ENCODE measurements around the gene CRYBG3. TPM values are rescaled to one million over a fixed set of nuclear protein-coding genes. Genes with fewer than 3 reads are reported as not detected.
A peak's percentile ranks its signal among the peaks of the same experiment; 100 is the strongest.

The CRYBG3 gene
- total RNA-seq, 2 donors from 2014 or later: 13.4 to 29.2 TPM

- Histone ChIP-seq H3K27ac (no peak overlapping the region), H3K9me3 (no peaks in the 10 kb centered on the region), H3K36me3 (no peaks in the 10 kb centered on the region), H3K27me3 (replicated peaks; ENCODE audit: insufficient read depth) (no peaks in the 10 kb centered on the region), H3K4me3 (peak overlapping the region; percentile 93), H3K4me1 (ENCODE audit: control insufficient read depth in 1 of 2, low read depth in 2 of 2) (peaks cover 7 to 20% of the 10 kb centered on the region in 2 donors)
- ATAC-seq (ENCODE audit: insufficient number of reproducible peaks, low FRiP score, low read depth) (no peak), DNase-seq (ENCODE audit: low spot score) (no peak)
- TF ChIP-seq, protein P1, sequence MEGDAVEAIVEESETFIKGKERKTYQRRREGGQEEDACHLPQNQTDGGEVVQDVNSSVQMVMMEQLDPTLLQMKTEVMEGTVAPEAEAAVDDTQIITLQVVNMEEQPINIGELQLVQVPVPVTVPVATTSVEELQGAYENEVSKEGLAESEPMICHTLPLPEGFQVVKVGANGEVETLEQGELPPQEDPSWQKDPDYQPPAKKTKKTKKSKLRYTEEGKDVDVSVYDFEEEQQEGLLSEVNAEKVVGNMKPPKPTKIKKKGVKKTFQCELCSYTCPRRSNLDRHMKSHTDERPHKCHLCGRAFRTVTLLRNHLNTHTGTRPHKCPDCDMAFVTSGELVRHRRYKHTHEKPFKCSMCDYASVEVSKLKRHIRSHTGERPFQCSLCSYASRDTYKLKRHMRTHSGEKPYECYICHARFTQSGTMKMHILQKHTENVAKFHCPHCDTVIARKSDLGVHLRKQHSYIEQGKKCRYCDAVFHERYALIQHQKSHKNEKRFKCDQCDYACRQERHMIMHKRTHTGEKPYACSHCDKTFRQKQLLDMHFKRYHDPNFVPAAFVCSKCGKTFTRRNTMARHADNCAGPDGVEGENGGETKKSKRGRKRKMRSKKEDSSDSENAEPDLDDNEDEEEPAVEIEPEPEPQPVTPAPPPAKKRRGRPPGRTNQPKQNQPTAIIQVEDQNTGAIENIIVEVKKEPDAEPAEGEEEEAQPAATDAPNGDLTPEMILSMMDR (IDR thresholded peaks at IDR 0.05): no peak
Observed at GRCh38 chr3:97820780-97821179, 1.0 kb upstream of the CRYBG3 start.

- TF ChIP-seq, protein P1 (IDR thresholded peaks at IDR 0.05): no peak
- DNase-seq (ENCODE audit: low spot score): peak; percentile 2
- peak; percentile 35 for ATAC-seq (ENCODE audit: insufficient number of reproducible peaks, low FRiP score, low read depth)
Observed at GRCh38 chr3:97821287-97821773, 481 bp upstream of the CRYBG3 start.

GRCh38 chr3:97822359-97822775 lies 556 bp downstream of the CRYBG3 start:
- DNase-seq (ENCODE audit: low spot score) (no peak), ATAC-seq (ENCODE audit: insufficient number of reproducible peaks, low FRiP score, low read depth) (peak; percentile 12)
- no peaks in the 10 kb centered on the region for H3K9me3 ChIP-seq
- H3K27me3 ChIP-seq (replicated peaks; ENCODE audit: insufficient read depth): no peaks in the 10 kb centered on the region
- peaks cover 7 to 20% of the 10 kb centered on the region in 2 donors for H3K4me1 ChIP-seq (ENCODE audit: control insufficient read depth in 1 of 2, low read depth in 2 of 2)
- TF ChIP-seq, protein P1 (IDR thresholded peaks at IDR 0.05): no peak
- peak overlapping the region; percentile 93 for H3K4me3 ChIP-seq
- H3K27ac ChIP-seq: peak overlapping the region; percentile 84 to 88
- H3K36me3 ChIP-seq: no peaks in the 10 kb centered on the region

More at GRCh38 chr3:97821287-97821773, 481 bp upstream of the CRYBG3 start:
- Histone ChIP-seq H3K9me3 (no peaks in the 10 kb centered on the region), H3K36me3 (no peaks in the 10 kb centered on the region), H3K27me3 (replicated peaks; ENCODE audit: insufficient read depth) (no peaks in the 10 kb centered on the region), H3K4me1 (ENCODE audit: control insufficient read depth in 1 of 2, low read depth in 2 of 2) (peaks cover 7 to 20% of the 10 kb centered on the region in 2 donors), H3K27ac (peak overlapping the region; percentile 84 to 88), H3K4me3 (peak overlapping the region; percentile 93)

GRCh38 chr3:97823046-97824004 lies 1.5 kb downstream of the CRYBG3 start:
- TF ChIP-seq, protein P1 (IDR thresholded peaks at IDR 0.05): no peak
- Histone ChIP-seq H3K9me3 (no peaks in the 10 kb centered on the region), H3K36me3 (no peaks in the 10 kb centered on the region), H3K4me3 (peak overlapping the region; percentile 93), H3K4me1 (ENCODE audit: control insufficient read depth in 1 of 2, low read depth in 2 of 2) (peaks cover 7 to 20% of the 10 kb centered on the region in 2 donors), H3K27me3 (replicated peaks; ENCODE audit: insufficient read depth) (no peaks in the 10 kb centered on the region), H3K27ac (no peak overlapping the region)
- DNase-seq (ENCODE audit: low spot score) (no peak), ATAC-seq (ENCODE audit: insufficient number of reproducible peaks, low FRiP score, low read depth) (no peak)

DNA sequence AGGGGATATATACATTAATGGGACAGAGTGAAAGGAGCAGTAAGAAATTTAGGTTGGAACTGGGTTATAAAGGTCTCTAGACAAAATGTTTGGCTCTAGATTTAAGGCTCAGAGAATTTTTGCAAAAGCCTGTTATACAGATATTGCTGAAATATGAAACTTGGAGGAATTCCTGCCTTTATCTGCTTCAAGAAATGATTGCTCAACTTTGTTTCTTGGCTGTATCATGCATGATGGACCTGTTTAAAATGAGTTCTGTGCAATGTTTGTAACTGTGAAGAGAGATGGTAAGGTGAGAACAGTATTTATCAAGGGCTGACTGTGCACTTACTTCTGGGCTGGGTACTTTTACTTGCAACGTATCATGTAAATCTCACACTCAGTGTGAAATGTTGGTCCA lies 3.3 kb downstream of the CRYBG3 start:
- peaks cover 7 to 20% of the 10 kb centered on the region in 2 donors for H3K4me1 ChIP-seq (ENCODE audit: control insufficient read depth in 1 of 2, low read depth in 2 of 2)
- no peak overlapping the region for H3K27ac ChIP-seq
- ATAC-seq (ENCODE audit: insufficient number of reproducible peaks, low FRiP score, low read depth) (no peak), DNase-seq (ENCODE audit: low spot score) (no peak)
- no peaks in the 10 kb centered on the region for H3K9me3 ChIP-seq
- H3K27me3 ChIP-seq (replicated peaks; ENCODE audit: insufficient read depth): no peaks in the 10 kb centered on the region
- no peak overlapping the region for H3K4me3 ChIP-seq
- H3K36me3 ChIP-seq: no peaks in the 10 kb centered on the region
- TF ChIP-seq, protein P1 (IDR thresholded peaks at IDR 0.05): no peak

All from thoracic aorta (tissue), 2 donors.